ENCODE measurements around the gene NTM. TPM values are rescaled to one million over a fixed set of nuclear protein-coding genes. Genes with fewer than 3 reads are reported as not detected.
A peak's percentile ranks its signal among the peaks of the same experiment; 100 is the strongest.

NTM gene
- polyA plus RNA-seq, 4 donors = 0.94 to 3.1 (median 1.4) TPM; not detected in 1

GRCh38 chr11:131365329-131365930, 5.0 kb upstream of the NTM start:
- Histone ChIP-seq H3K27ac (ENCODE audit: low read depth in 1 of 3, low read length in 2 of 3) (no peak overlapping the region), H3K4me1 (ENCODE audit: control insufficient read depth in 3 of 3, insufficient read depth in 2 of 3, low read depth in 1 of 3, low read length in 2 of 3) (no peaks in the 10 kb centered on the region), H3K4me3 (ENCODE audit: low read depth in 1 of 3, low read length in 3 of 3) (no peak overlapping the region), H3K9me3 (ENCODE audit: control insufficient read depth in 2 of 2, insufficient read depth in 1 of 2, low read depth in 1 of 2, low read length in 1 of 2) (no peaks in the 10 kb centered on the region), H3K36me3 (ENCODE audit: control insufficient read depth in 3 of 3, insufficient read depth in 2 of 3, low read depth in 1 of 3, low read length in 3 of 3) (no peaks in the 10 kb centered on the region), H3K27me3 (ENCODE audit: control insufficient read depth in 3 of 3, insufficient read depth in 3 of 3, low read length in 3 of 3) (peaks cover 0 to 7% (median 0%) of the 10 kb centered on the region in 3 donors)
- 60 to 73% (median 60%) methylated on average over 4 of the region's 4 CpGs for WGBS, 3 donors
- DNase-seq = no peak
- no peak for FAIRE-seq

GRCh38 chr11:131370901-131371790, 731 bp downstream of the NTM start:
- peaks cover 0 to 47% (median 3%) of the 10 kb centered on the region in 3 donors for H3K27me3 ChIP-seq (ENCODE audit: control insufficient read depth in 3 of 3, insufficient read depth in 3 of 3, low read length in 3 of 3)
- 3 to 12% (median 8%) methylated on average over 26 of the region's 26 CpGs for WGBS, 3 donors

GRCh38 chr11:131371791-131372104, 1.3 kb downstream of the NTM start:
- peaks cover 0 to 46% (median 3%) of the 10 kb centered on the region in 3 donors for H3K27me3 ChIP-seq (ENCODE audit: control insufficient read depth in 3 of 3, insufficient read depth in 3 of 3, low read length in 3 of 3)
- H3K27ac ChIP-seq (ENCODE audit: low read depth in 1 of 3, low read length in 2 of 3) = no peak overlapping the region

More at GRCh38 chr11:131370901-131371790, 731 bp downstream of the NTM start:
- peak overlapping the region in 1 of 3 donors; percentile 17 for H3K4me3 ChIP-seq (ENCODE audit: low read depth in 1 of 3, low read length in 3 of 3)
- DNase-seq (peak; percentile 3 to 5), FAIRE-seq (no peak)
- no peaks in the 10 kb centered on the region for H3K36me3 ChIP-seq (ENCODE audit: control insufficient read depth in 3 of 3, insufficient read depth in 2 of 3, low read depth in 1 of 3, low read length in 3 of 3)
- peaks cover 0 to 3% (median 0%) of the 10 kb centered on the region in 3 donors for H3K4me1 ChIP-seq (ENCODE audit: control insufficient read depth in 3 of 3, insufficient read depth in 2 of 3, low read depth in 1 of 3, low read length in 2 of 3)
- H3K9me3 ChIP-seq (ENCODE audit: control insufficient read depth in 2 of 2, insufficient read depth in 1 of 2, low read depth in 1 of 2, low read length in 1 of 2) = no peaks in the 10 kb centered on the region
- H3K27ac ChIP-seq (ENCODE audit: low read depth in 1 of 3, low read length in 2 of 3) = no peak overlapping the region

GRCh38 chr11:131372234-131372962, 2.0 kb downstream of the NTM start:
- 72 to 83% (median 78%) methylated on average over 10 of the region's 10 CpGs for WGBS, 3 donors
- Histone ChIP-seq H3K36me3 (ENCODE audit: control insufficient read depth in 3 of 3, insufficient read depth in 2 of 3, low read depth in 1 of 3, low read length in 3 of 3) (no peaks in the 10 kb centered on the region), H3K27me3 (ENCODE audit: control insufficient read depth in 3 of 3, insufficient read depth in 3 of 3, low read length in 3 of 3) (peaks cover 0 to 46% (median 3%) of the 10 kb centered on the region in 3 donors), H3K4me1 (ENCODE audit: control insufficient read depth in 3 of 3, insufficient read depth in 2 of 3, low read depth in 1 of 3, low read length in 2 of 3) (peaks cover 0 to 3% (median 0%) of the 10 kb centered on the region in 3 donors), H3K9me3 (ENCODE audit: control insufficient read depth in 2 of 2, insufficient read depth in 1 of 2, low read depth in 1 of 2, low read length in 1 of 2) (no peaks in the 10 kb centered on the region), H3K27ac (ENCODE audit: low read depth in 1 of 3, low read length in 2 of 3) (no peak overlapping the region), H3K4me3 (ENCODE audit: low read depth in 1 of 3, low read length in 3 of 3) (no peak overlapping the region)
- DNase-seq (no peak), FAIRE-seq (no peak)

More at GRCh38 chr11:131371791-131372104, 1.3 kb downstream of the NTM start:
- Histone ChIP-seq H3K36me3 (ENCODE audit: control insufficient read depth in 3 of 3, insufficient read depth in 2 of 3, low read depth in 1 of 3, low read length in 3 of 3) (no peaks in the 10 kb centered on the region), H3K4me1 (ENCODE audit: control insufficient read depth in 3 of 3, insufficient read depth in 2 of 3, low read depth in 1 of 3, low read length in 2 of 3) (peaks cover 0 to 3% (median 0%) of the 10 kb centered on the region in 3 donors), H3K4me3 (ENCODE audit: low read depth in 1 of 3, low read length in 3 of 3) (no peak overlapping the region), H3K9me3 (ENCODE audit: control insufficient read depth in 2 of 2, insufficient read depth in 1 of 2, low read depth in 1 of 2, low read length in 1 of 2) (no peaks in the 10 kb centered on the region)
- WGBS, 3 donors = 5 to 18% (median 10%) methylated on average over 7 of the region's 7 CpGs
- DNase-seq (no peak), FAIRE-seq (no peak)

- H3K4me1 ChIP-seq (ENCODE audit: control insufficient read depth in 3 of 3, insufficient read depth in 2 of 3, low read depth in 1 of 3, low read length in 2 of 3) = peaks cover 0 to 3% (median 0%) of the 10 kb centered on the region in 3 donors
- FAIRE-seq (no peak), DNase-seq (no peak)
- no peak overlapping the region for H3K27ac ChIP-seq (ENCODE audit: low read depth in 1 of 3, low read length in 2 of 3)
- no peak overlapping the region for H3K4me3 ChIP-seq (ENCODE audit: low read depth in 1 of 3, low read length in 3 of 3)
- H3K9me3 ChIP-seq (ENCODE audit: control insufficient read depth in 2 of 2, insufficient read depth in 1 of 2, low read depth in 1 of 2, low read length in 1 of 2) = no peaks in the 10 kb centered on the region
- peaks cover 0 to 46% (median 3%) of the 10 kb centered on the region in 3 donors for H3K27me3 ChIP-seq (ENCODE audit: control insufficient read depth in 3 of 3, insufficient read depth in 3 of 3, low read length in 3 of 3)
- H3K36me3 ChIP-seq (ENCODE audit: control insufficient read depth in 3 of 3, insufficient read depth in 2 of 3, low read depth in 1 of 3, low read length in 3 of 3) = no peaks in the 10 kb centered on the region
- 54 to 72% (median 69%) methylated on average over 9 of the region's 9 CpGs for WGBS, 3 donors
These were observed 2.8 kb downstream of the NTM start for GRCh38 chr11:131373095-131373725.

GRCh38 chr11:131373756-131374155, 3.3 kb downstream of the NTM start:
- Histone ChIP-seq H3K27ac (ENCODE audit: low read depth in 1 of 3, low read length in 2 of 3) (no peak overlapping the region), H3K4me1 (ENCODE audit: control insufficient read depth in 3 of 3, insufficient read depth in 2 of 3, low read depth in 1 of 3, low read length in 2 of 3) (peaks cover 0 to 3% (median 0%) of the 10 kb centered on the region in 3 donors), H3K4me3 (ENCODE audit: low read depth in 1 of 3, low read length in 3 of 3) (no peak overlapping the region), H3K27me3 (ENCODE audit: control insufficient read depth in 3 of 3, insufficient read depth in 3 of 3, low read length in 3 of 3) (peaks cover 0 to 49% (median 3%) of the 10 kb centered on the region in 3 donors), H3K9me3 (ENCODE audit: control insufficient read depth in 2 of 2, insufficient read depth in 1 of 2, low read depth in 1 of 2, low read length in 1 of 2) (no peaks in the 10 kb centered on the region), H3K36me3 (ENCODE audit: control insufficient read depth in 3 of 3, insufficient read depth in 2 of 3, low read depth in 1 of 3, low read length in 3 of 3) (no peaks in the 10 kb centered on the region)
- FAIRE-seq = no peak
- WGBS, 3 donors = 81 to 88% (median 83%) methylated on average over 13 of the region's 13 CpGs
- no peak for DNase-seq

GRCh38 chr11:131375421-131375820, 5.0 kb downstream of the NTM start:
- no peak for DNase-seq
- FAIRE-seq = no peak
- Histone ChIP-seq H3K4me3 (ENCODE audit: low read depth in 1 of 3, low read length in 3 of 3) (no peak overlapping the region), H3K4me1 (ENCODE audit: control insufficient read depth in 3 of 3, insufficient read depth in 2 of 3, low read depth in 1 of 3, low read length in 2 of 3) (peaks cover 0 to 3% (median 0%) of the 10 kb centered on the region in 3 donors), H3K27ac (ENCODE audit: low read depth in 1 of 3, low read length in 2 of 3) (no peak overlapping the region), H3K9me3 (ENCODE audit: control insufficient read depth in 2 of 2, insufficient read depth in 1 of 2, low read depth in 1 of 2, low read length in 1 of 2) (no peaks in the 10 kb centered on the region), H3K27me3 (ENCODE audit: control insufficient read depth in 3 of 3, insufficient read depth in 3 of 3, low read length in 3 of 3) (peaks cover 0 to 50% (median 3%) of the 10 kb centered on the region in 3 donors), H3K36me3 (ENCODE audit: control insufficient read depth in 3 of 3, insufficient read depth in 2 of 3, low read depth in 1 of 3, low read length in 3 of 3) (no peaks in the 10 kb centered on the region)
- 30 to 50% (median 47%) methylated on average over 4 of the region's 4 CpGs for WGBS, 3 donors

- Histone ChIP-seq H3K9me3 (ENCODE audit: control insufficient read depth in 2 of 2, insufficient read depth in 1 of 2, low read depth in 1 of 2, low read length in 1 of 2) (no peaks in the 10 kb centered on the region), H3K27me3 (ENCODE audit: control insufficient read depth in 3 of 3, insufficient read depth in 3 of 3, low read length in 3 of 3) (peaks cover 0 to 45% (median 2%) of the 10 kb centered on the region in 3 donors), H3K27ac (ENCODE audit: low read depth in 1 of 3, low read length in 2 of 3) (no peak overlapping the region), H3K4me3 (ENCODE audit: low read depth in 1 of 3, low read length in 3 of 3) (no peak overlapping the region), H3K36me3 (ENCODE audit: control insufficient read depth in 3 of 3, insufficient read depth in 2 of 3, low read depth in 1 of 3, low read length in 3 of 3) (no peaks in the 10 kb centered on the region), H3K4me1 (ENCODE audit: control insufficient read depth in 3 of 3, insufficient read depth in 2 of 3, low read depth in 1 of 3, low read length in 2 of 3) (no peaks in the 10 kb centered on the region)
- DNase-seq (no peak), FAIRE-seq (no peak)
- WGBS, 3 donors = 65 to 90% (median 89%) methylated on average over 3 of the region's 3 CpGs
These were observed 5.5 kb downstream of the NTM start for GRCh38 chr11:131375915-131376314.

Measured in small intestine (tissue), 7 donors.